ENCODE data around the gene ARID5B. TPM values are rescaled to one million over a fixed set of nuclear protein-coding genes. Genes with fewer than 3 reads are reported as not detected.

The ARID5B gene
- total RNA-seq, 1 donor from 2014 or later = 29.8 TPM

DNA sequence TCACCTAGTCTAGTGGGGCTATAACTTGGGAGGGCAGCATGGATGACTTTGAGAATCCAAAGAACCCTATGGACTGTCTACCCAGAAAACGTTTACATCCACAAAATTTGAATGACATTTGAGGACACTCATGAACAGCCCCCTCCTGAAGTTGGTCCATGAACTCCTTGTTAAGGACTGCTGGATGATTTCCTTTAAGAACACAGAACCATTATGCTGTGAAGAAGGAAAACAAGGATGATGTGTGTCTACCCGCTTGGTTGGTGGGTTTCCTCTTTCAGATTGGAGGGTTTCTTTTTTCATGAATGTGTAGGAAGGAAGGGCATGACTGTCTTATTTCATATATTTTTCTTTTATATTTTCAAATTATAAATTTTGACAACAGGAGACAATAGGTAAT lies 58.3 kb downstream of the ARID5B start:
- Histone ChIP-seq H3K4me1 (peaks cover 5% of the 10 kb centered on the region), H3K27me3 (ENCODE audit: low read depth) (no peaks in the 10 kb centered on the region), H3K9me3 (no peaks in the 10 kb centered on the region), H3K4me3 (no peak overlapping the region), H3K27ac (no peak overlapping the region), H3K36me3 (no peaks in the 10 kb centered on the region)
- intact Hi-C loops (cut with DNase I) = no loop called here
- ATAC-seq (no peak), DNase-seq (no peak)
- no peak for TF ChIP-seq CTCF (IDR thresholded peaks at IDR 0.05)

DNA sequence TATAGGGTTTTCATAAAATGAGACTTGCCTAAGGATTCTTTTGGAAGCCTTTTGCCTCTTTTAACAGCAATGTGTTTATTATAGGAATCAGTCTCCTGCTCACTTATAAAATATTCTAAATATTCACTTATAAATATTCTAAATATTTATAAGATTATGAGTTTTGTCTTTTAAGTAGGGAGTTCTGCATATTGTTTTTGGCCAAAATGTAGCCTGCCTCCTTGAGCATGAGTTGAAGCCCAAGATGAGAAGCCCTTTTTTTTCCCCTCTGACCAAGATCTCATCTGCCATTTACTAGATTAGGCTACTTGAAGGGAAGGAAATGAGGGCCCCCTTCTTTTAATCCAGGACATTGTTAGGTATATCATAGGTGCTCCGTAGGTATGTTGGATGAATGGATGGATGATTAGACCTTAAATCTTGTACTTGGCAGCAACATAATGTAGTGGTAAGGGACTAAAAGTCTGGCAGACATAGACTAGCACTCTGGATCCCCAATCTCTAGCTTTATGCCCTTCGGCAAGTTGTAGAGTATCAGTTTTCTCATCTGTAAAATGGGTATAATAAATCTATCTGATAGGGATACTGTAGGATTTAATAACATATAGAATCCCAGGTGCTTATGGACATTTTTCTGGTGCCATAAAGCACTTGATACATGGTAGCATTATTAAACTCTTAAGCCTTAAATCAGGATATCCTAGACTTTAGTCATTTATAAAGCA lies 59.1 kb downstream of the ARID5B start:
- Histone ChIP-seq H3K27ac (no peak overlapping the region), H3K27me3 (ENCODE audit: low read depth) (no peaks in the 10 kb centered on the region), H3K9me3 (no peaks in the 10 kb centered on the region), H3K4me1 (peaks cover 5% of the 10 kb centered on the region), H3K36me3 (no peaks in the 10 kb centered on the region), H3K4me3 (no peak overlapping the region)
- DNase-seq = no peak
- no peak for TF ChIP-seq CTCF (IDR thresholded peaks at IDR 0.05)
- no peak for ATAC-seq
- intact Hi-C loops (cut with DNase I) = no loop called here

DNA sequence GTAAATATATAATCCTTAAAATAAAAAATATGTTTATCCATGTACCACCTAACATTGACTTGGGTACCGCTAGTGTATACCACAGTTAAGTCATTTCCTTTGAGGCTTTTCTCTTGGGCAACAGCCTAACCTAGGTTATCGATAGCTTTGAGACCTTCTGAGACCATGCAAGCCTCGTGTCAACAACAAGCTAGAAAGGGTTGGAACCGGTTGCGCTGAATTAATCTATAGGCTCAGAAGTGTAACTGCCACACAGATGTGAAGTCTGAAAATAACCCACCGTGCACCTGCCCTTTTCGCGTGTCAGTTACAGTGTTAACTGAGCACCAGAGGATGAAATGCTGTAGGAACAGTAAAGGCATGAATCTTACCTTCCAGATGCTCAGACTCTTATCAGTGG lies 59.8 kb downstream of the ARID5B start:
- Histone ChIP-seq H3K4me1 (peaks cover 5% of the 10 kb centered on the region), H3K27me3 (ENCODE audit: low read depth) (no peaks in the 10 kb centered on the region), H3K9me3 (no peaks in the 10 kb centered on the region), H3K27ac (no peak overlapping the region), H3K36me3 (no peaks in the 10 kb centered on the region), H3K4me3 (no peak overlapping the region)
- no peak for TF ChIP-seq CTCF (IDR thresholded peaks at IDR 0.05)
- DNase-seq (no peak), ATAC-seq (peak in 1 of 2 donors; percentile 43)
- intact Hi-C loops (cut with DNase I) = no loop called here

- H3K27me3 ChIP-seq (ENCODE audit: low read depth) = no peaks in the 10 kb centered on the region
- no peak overlapping the region for H3K4me3 ChIP-seq
- H3K9me3 ChIP-seq = no peaks in the 10 kb centered on the region
- H3K36me3 ChIP-seq = no peaks in the 10 kb centered on the region
- no peak overlapping the region for H3K27ac ChIP-seq
- peaks cover 5% of the 10 kb centered on the region for H3K4me1 ChIP-seq
- ATAC-seq (no peak), DNase-seq (no peak)
- no peak for TF ChIP-seq CTCF (IDR thresholded peaks at IDR 0.05)
- intact Hi-C loops (cut with DNase I) = no loop called here
These were observed 61.5 kb downstream of the ARID5B start for GRCh38 chr10:61962971-61963370.

DNA sequence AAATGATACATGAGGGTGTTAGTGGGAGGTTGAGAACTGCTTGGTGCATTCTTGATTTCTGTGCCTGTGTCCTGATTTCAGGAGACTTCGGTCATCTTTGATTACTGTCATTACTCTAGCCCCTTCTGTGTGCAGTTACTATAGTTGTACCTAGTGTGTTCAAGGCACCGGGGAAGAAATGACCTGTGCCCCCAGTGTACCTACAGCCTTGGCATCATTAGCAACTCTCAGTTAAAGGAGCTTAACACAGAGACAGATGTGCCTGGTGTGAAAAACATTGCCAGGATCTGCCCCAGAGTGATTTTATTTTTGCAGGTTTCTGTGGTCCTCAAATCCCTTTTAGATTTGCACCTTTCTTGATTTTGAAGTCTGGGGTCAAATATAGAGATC lies 62.2 kb downstream of the ARID5B start:
- H3K4me1 ChIP-seq = peaks cover 5% of the 10 kb centered on the region
- no peak for ATAC-seq
- TF ChIP-seq CTCF (IDR thresholded peaks at IDR 0.05) = no peak
- H3K27ac ChIP-seq = no peak overlapping the region
- no peaks in the 10 kb centered on the region for H3K9me3 ChIP-seq
- intact Hi-C loops (cut with DNase I) = no loop called here
- no peaks in the 10 kb centered on the region for H3K36me3 ChIP-seq
- no peak overlapping the region for H3K4me3 ChIP-seq
- DNase-seq = no peak
- H3K27me3 ChIP-seq (ENCODE audit: low read depth) = no peaks in the 10 kb centered on the region
